ENCODE results near the gene NPIPB8.
"Not testable (repeated sequence)": the region's sequence is repeated elsewhere in the genome, so short reads cannot be mapped to it uniquely, and the experiment has no call there.

GRCh38 chr16:28699792-28700191 is 61.9 kb downstream of the NPIPB8 start:
- not testable (repeated sequence) for TF ChIP-seq CTCF, POLR2AphosphoS5 (IDR thresholded peaks at IDR 0.05)
